NCI-H146 treated with DMSO at 0.1 percent for 48 hours (cell line): ENCODE data around the gene CKAP4.

Experiments used
- DNase-seq: peaks from one replicate; lab custom pipeline; 2025; ENCODE audit not compliant: unreplicated experiment; lab: John Stamatoyannopoulos, UW

The CKAP4 gene

DNA sequence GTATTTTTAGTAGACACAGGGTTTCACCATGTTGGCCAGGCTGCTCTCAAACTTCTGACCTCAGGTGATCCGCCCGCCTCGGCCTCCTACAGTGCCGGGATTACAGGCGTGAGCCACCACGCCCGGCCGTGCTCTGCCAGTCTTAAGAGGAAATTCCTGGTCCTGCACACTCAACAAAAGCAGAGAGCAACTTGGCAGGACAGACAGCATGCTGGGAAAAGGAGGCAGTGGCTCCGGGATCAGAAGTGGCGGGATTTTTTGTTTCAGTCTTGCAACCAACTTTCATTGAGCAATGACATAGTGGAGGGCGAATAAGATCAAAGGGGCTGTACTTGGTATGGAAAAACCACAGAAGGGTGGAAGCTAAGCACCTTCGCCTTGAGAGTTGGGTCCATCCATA, 2.1 kb downstream of the CKAP4 start:
- DNase-seq, result no peak

- DNase-seq, result no peak
These were observed 4.2 kb downstream of the CKAP4 start for GRCh38 chr12:106243620-106244019.

GRCh38 chr12:106240821-106241220, 7.0 kb downstream of the CKAP4 start:
- DNase-seq, result no peak

DNA sequence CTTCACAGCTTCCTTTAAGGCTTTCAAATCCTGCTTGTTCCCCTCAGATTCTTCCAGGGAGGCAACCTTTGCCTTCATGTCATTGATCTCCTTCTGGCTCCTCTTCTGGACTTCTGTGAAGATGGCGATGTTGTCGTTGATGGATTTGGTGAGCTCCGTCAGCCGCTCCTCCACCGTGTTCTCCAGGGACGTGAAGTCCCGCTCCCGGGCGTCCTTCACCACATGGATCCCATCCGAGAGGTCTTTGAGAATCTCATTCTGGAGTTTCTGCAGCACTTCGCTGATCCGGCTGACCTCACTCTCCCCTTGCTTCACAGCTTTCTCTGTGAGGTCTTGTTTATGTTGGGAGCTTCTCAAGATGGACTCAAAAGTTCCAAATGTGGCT, 7.9 kb downstream of the CKAP4 start:
- DNase-seq, result no peak

DNA sequence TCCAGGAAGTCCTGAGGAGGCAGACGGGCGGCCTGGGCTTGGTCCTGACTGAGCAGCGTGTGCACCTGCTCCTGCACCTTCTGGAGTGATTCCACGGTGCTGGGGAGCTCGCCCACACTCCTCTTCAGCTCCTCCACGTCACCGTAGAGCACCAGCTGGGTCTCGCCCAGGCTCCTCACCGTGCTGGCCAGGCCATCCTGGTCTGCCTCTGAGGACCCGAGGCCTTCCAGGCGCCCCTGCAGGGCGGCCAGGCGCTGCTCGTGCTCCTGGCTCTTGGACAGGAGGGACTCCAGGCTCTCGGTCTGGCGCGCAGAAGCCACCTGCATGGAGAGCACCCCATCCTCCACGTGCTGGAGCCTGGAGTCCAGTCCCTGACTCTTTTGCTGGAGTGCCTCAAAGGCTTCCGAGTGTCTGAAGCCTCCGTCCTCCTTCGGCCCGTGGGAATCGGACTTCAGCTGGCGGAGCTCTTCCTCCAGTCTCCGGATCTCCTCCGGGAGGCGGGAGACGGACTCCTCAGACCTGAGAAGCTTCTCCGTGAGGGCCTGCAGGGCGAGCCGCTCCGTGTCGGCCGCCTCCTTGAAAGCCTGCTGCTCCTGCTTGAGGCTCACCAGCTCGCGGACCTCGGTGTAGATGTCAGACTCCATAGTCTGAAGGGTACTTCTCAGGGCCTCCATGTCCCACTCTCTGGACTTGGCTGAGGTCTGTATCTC, 8.4 kb downstream of the CKAP4 start:
- no peak for DNase-seq

GRCh38 chr12:106238146-106238545, 9.7 kb downstream of the CKAP4 start:
- no peak for DNase-seq

GRCh38 chr12:106235770-106236169, 12.1 kb downstream of the CKAP4 start:
- DNase-seq, result no peak

DNA sequence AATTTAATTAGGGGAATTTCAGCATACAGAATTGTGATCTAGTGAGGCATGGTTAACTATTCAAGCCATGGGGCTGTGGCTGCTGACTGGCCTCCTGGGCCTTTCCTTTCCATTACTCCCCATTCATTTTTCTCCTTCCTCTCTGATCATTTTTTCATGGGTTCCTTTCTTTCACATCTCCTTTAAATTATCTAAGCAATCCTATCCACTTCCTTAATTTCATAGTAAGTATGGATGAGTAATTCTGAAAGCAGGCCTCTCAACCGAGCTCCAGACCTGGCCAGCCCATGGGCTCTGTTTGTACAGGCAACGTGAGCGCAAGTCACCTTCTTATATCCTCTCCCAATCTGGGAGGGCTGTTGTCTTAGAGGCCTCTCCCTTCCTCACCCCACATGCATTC, 13.4 kb downstream of the CKAP4 start:
- no peak for DNase-seq

- DNase-seq, result no peak
These were observed 14.8 kb downstream of the CKAP4 start for GRCh38 chr12:106233011-106233410.

- no peak for DNase-seq
These were observed 18.7 kb downstream of the CKAP4 start for GRCh38 chr12:106229036-106229591.

GRCh38 chr12:106228320-106228710, 19.5 kb downstream of the CKAP4 start:
- no peak for DNase-seq

- DNase-seq, result no peak
These were observed 20.0 kb downstream of the CKAP4 start for GRCh38 chr12:106227641-106228319.

- DNase-seq, result peak; percentile 50
These were observed 20.8 kb downstream of the CKAP4 start for GRCh38 chr12:106226884-106227640.

GRCh38 chr12:106224355-106224706, 23.5 kb downstream of the CKAP4 start:
- no peak for DNase-seq

- peak; percentile 27 for DNase-seq
These were observed 24.1 kb downstream of the CKAP4 start for GRCh38 chr12:106223485-106224354.

DNA sequence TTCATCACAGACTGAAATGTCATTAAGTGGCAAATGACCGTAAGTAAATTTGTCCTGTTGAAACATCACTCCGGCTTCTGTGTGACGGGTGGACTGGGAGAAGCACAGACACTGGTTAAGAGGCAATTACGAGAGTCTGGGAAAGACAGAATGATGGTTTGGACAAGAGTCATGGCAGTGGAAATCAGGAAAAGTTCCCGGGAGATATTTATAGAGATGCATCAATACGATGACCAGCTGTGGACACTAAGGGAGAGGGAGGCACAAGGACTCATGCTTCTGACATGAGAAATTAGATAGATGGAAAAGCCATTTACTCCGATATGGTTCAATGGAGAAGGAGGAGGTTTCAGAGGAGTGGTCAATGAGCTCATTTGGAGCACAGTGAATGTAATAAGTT, 27.3 kb downstream of the CKAP4 start:
- no peak for DNase-seq

DNA sequence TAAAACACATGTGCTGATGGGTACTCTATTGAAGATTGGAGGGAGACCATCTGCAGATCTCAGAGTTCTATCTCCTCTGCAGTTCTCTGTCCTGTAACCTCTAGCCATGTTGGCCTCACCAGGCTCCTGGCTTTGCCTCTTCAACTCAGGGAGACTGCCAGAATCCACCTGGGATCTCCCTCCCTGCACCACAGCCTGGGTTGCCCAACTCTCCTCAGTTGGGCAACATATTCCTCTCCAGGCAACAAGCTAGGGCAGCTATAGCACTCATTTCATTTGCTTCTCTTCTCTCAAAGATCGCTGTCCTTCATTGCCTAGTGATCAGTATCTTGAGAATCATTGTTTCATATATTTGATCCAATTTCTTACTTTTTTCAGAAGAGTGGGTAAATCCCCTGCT, 28.8 kb downstream of the CKAP4 start:
- no peak for DNase-seq

GRCh38 chr12:106217706-106218105, 30.1 kb downstream of the CKAP4 start:
- DNase-seq, result no peak

DNA sequence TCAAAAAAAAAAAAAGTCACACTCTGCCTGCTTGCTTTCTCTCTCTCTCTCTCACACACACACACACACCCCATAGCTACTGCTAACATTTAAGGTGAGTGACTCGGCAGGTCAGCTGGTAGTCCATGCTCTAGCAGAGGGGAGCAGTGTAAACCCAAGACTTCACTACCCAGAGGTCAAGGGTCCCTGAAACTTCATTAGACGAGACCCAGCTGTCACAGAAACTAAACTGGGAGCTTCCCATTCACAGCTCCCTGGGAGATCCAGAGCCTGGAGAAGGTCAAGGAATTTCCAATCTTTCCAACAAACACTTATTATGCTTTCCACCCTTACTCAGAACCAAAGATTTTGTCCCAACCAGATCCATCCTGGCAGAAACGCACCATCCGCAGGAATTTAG, 33.2 kb downstream of the CKAP4 start:
- DNase-seq, result no peak

DNA sequence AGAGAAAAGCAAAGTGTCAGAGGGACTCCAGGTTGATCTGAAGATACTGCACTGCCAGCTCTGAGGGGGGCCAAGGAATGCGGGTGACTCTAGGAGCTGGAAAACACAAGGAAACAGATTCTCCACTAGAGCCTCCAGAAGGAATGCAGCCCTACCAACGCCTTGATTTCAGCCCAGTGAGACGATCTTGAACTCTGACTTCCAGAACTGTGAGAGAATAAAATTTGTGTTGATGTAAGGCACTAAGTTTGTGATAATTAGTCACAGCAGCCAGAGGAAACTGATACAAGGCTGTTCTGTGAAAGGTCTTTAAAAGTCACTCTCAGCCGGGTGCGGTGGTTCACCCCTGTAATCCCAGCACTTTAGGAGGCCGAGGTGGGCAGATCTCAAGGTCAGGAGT, 34.2 kb downstream of the CKAP4 start:
- DNase-seq, result no peak

DNA sequence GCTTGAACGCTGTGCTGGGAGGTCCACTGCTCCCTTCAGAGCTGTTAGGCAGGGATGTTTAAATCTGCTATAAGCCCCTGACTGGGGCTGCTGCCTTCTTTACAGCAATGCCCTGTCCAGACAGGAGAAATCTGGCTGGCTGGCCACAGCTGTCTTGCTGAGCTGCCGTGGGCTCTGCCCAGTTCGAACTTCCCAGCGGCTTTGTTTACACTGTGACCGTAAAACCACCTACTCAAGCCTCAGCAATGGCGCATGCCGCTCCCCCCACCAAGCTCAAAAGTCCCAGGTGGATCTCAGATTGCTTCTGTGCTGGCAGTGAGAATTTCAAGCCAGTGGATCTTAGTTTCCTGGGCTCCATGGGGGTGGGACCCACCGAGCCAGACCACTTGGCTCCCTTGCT, 35.8 kb downstream of the CKAP4 start:
- no peak for DNase-seq
